ENCODE results near the gene RELL2.

- TF ChIP-seq POLR2AphosphoS5 (IDR thresholded peaks at IDR 0.05; ENCODE audit: low read depth, low read length): no peak
- no peak for TF ChIP-seq TAF1 (IDR thresholded peaks at IDR 0.05; ENCODE audit: borderline replicate concordance, insufficient read depth, low read length)
- TF ChIP-seq FOXP2 (optimal IDR thresholded peaks at IDR 0.05; ENCODE audit: borderline replicate concordance, extremely low read depth, extremely low read length, insufficient read depth): no peak
- no peak for TF ChIP-seq REST (IDR thresholded peaks at IDR 0.05; ENCODE audit: insufficient read depth in 1 of 2, low read depth in 2 of 2, low read length in 2 of 2)
- no peak for TF ChIP-seq SIN3A (IDR thresholded peaks at IDR 0.05; ENCODE audit: borderline replicate concordance, insufficient read depth, low read length)
Observed at GRCh38 chr5:141654298-141654697, 17.5 kb downstream of the RELL2 start.

Data from PFSK-1 (cell line).